K562 (cell line): ENCODE measurements around the gene PHEX. TPM values are rescaled to one million over a fixed set of nuclear protein-coding genes. Genes with fewer than 3 reads are reported as not detected.

ENCODE experiments used
- ATAC-seq: fragments of 200-7000 bp; cut with Tn5 transposase; 3 replicates; pipeline ENCODE4 v1.9.1; 2020; ENCODE audit warnings: moderate library complexity
- BruUV-seq: library from RNA; stranded (reverse); fragments of 400-500 nt; replicated peaks from 2 replicates; lab custom pipeline; 2021; lab: Mats Ljungman, UMichigan
- CTCF ChIA-PET: fragments of 300-600 bp; formaldehyde crosslinking; extraction: SDS; loops from one replicate; lab custom pipeline; 2021; ENCODE audit warnings: low intra/inter-chr PET ratio; lab: Yijun Ruan, JAX
- POLR2A ChIA-PET: fragments of 300-600, 350-650 bp; sonication (Branson Sonifier 250); formaldehyde crosslinking; extraction: SDS; loops from one replicate; lab custom pipeline; 2021; ENCODE audit warnings: antibody characterized with exemption, inconsistent platforms; lab: Yijun Ruan, JAX
- DNase-seq, 4 experiments: peaks; one replicate each; pipeline versions ENCODE4 v3.0.0 to v3.0.0-alpha.2; 2011 to 2018; ENCODE audit warnings: low spot score in 3 of 4, mixed read lengths in 3 of 4; ENCODE audit errors: extremely low read depth in 1 of 4
- FAIRE-seq: peaks from 2 replicates; lab custom pipeline; 2011; peaks lifted over from hg19 to GRCh38; lab: Jason Lieb, UNC
- H2AFZ ChIP-seq: 2 replicates; pipeline ENCODE4 v1.6.0; 2011; ENCODE audit warnings: low read depth, low read length, control low read depth, inconsistent platforms
- H3K27ac ChIP-seq: fragments of 200-600 bp; 3 replicates; pipeline ENCODE4 v1.8.0; 2011; ENCODE audit warnings: low read depth, mild to moderate bottlenecking, control low read depth, inconsistent platforms, low read length, moderate library complexity, mixed read lengths; ENCODE audit errors: extremely low read depth
- H3K27me3 ChIP-seq, 2 experiments: fragments of 300-600 bp in 1 of 2; 2 replicates in 1 of 2; 3 replicates in 1 of 2; pipeline versions ENCODE4 v1.6.0 to v1.8.0; 2011; ENCODE audit warnings: inconsistent platforms in 2 of 2, low read length in 2 of 2, mild to moderate bottlenecking in 1 of 2, mixed read lengths in 1 of 2, moderate library complexity in 1 of 2; ENCODE audit not compliant: control insufficient read depth in 2 of 2, insufficient read depth in 2 of 2
- H3K36me3 ChIP-seq: fragments of 300-600 bp; 3 replicates; pipeline ENCODE4 v1.8.0; 2011; ENCODE audit warnings: mild to moderate bottlenecking, low read length, inconsistent platforms; ENCODE audit not compliant: control insufficient read depth, insufficient read depth
- H3K4me1 ChIP-seq, 2 experiments: fragments of 200-600 bp in 1 of 2; replicated peaks in 1 of 2; 2 replicates in 1 of 2; 3 replicates in 1 of 2; pipeline versions ENCODE4 v1.5.1 to v1.8.0; 2011; ENCODE audit warnings: inconsistent platforms in 2 of 2, low read length in 2 of 2, mild to moderate bottlenecking in 1 of 2, mixed read lengths in 1 of 2, moderate library complexity in 1 of 2; ENCODE audit not compliant: control insufficient read depth in 2 of 2, insufficient read depth in 2 of 2
- H3K4me2 ChIP-seq: 2 replicates; pipeline ENCODE4 v1.6.1; 2011; ENCODE audit warnings: low read length, control low read depth, inconsistent platforms, mixed read lengths; ENCODE audit not compliant: insufficient read depth
- H3K4me3 ChIP-seq: fragments of 200-600 bp; sonication (generic), shearing (Covaris generic); 2 replicates; pipeline ENCODE4 v1.5.1; 2016; ENCODE audit warnings: control low read depth, inconsistent platforms
- H3K79me2 ChIP-seq: fragments of 200-600 bp; 3 replicates; pipeline ENCODE4 v1.8.0; 2011; ENCODE audit warnings: low read length, inconsistent platforms; ENCODE audit not compliant: control insufficient read depth, insufficient read depth
- H3K9ac ChIP-seq, 2 experiments: 2 replicates each; pipeline versions ENCODE4 v1.6.0 to v1.6.1; 2011; ENCODE audit warnings: low read depth in 2 of 2, low read length in 2 of 2, control low read depth in 1 of 2, inconsistent platforms in 1 of 2, mild to moderate bottlenecking in 1 of 2, mixed read lengths in 1 of 2; ENCODE audit not compliant: insufficient read depth in 1 of 2
- H3K9me1 ChIP-seq: one replicate; pipeline ENCODE4 v1.6.0; 2011; ENCODE audit warnings: inconsistent platforms, mild to moderate bottlenecking, low read length, moderate library complexity; ENCODE audit not compliant: control insufficient read depth, insufficient read depth
- H3K9me3 ChIP-seq: replicated peaks from 2 replicates; pipeline ENCODE4 v1.5.1; 2011; ENCODE audit warnings: low read depth, low read length, inconsistent platforms; ENCODE audit not compliant: control insufficient read depth, insufficient read depth
- H4K20me1 ChIP-seq: replicated peaks from 2 replicates; pipeline ENCODE4 v1.6.1; 2011; ENCODE audit warnings: low read length, inconsistent platforms, mixed read lengths; ENCODE audit not compliant: control insufficient read depth, insufficient read depth
- HDAC1 ChIP-seq, 2 experiments: fragments of 450-650 bp; IDR thresholded peaks; 2 replicates each; pipeline ENCODE4 v1.6.1; 2016 to 2017; ENCODE audit warnings: inconsistent platforms in 1 of 2, mild to moderate bottlenecking in 1 of 2, moderate library complexity in 1 of 2
- LARP7 ChIP-seq: fragments of 450-650 bp; IDR thresholded peaks from 2 replicates; pipeline ENCODE4 v1.6.1; 2016
- MAFF ChIP-seq: IDR thresholded peaks from 2 replicates; pipeline ENCODE4 v1.6.1; 2012; ENCODE audit warnings: low read length, improper control_type of control experiment
- PTTG1 ChIP-seq: fragments of 450-650 bp; IDR thresholded peaks from 2 replicates; pipeline ENCODE4 v1.6.1; 2016; ENCODE audit warnings: low read depth, mild to moderate bottlenecking, missing genetic modification characterization, missing compliant biosample characterization
- PURB ChIP-seq: sonication (generic); formaldehyde crosslinking; IDR thresholded peaks from 2 replicates; pipeline ENCODE4 v1.9.0; 2021; ENCODE audit warnings: low read depth, mild to moderate bottlenecking, missing genetic modification reagents
- SFPQ ChIP-seq: fragments of 200-400 bp; formaldehyde crosslinking; IDR thresholded peaks from 2 replicates; pipeline ENCODE4 v1.6.1; 2017; ENCODE audit warnings: mild to moderate bottlenecking, low read depth, low read length, moderate library complexity
- SLC30A9 ChIP-seq: fragments of 250-450 bp; sonication (Bioruptor Pico); IDR thresholded peaks from 2 replicates; pipeline ENCODE4 v1.8.0; 2022; ENCODE audit warnings: mild to moderate bottlenecking, moderate library complexity
- TBP ChIP-seq: optimal IDR thresholded peaks from 2 replicates; pipeline ENCODE3; 2011; ENCODE audit warnings: low read depth, low read length, improper control_type of control experiment
- ZHX1 ChIP-seq: fragments of 150-350 bp; conservative IDR thresholded peaks from 2 replicates; pipeline ENCODE4 v1.6.1; 2014; ENCODE audit warnings: low read length
- WGBS: fragments of 100-300 bp; shearing (Covaris generic); methylation state at CpG from one replicate; pipeline ENCODE4 v1.1.6; 2016; ENCODE audit warnings: low coverage, mixed read lengths; ENCODE audit not compliant: insufficient coverage; ENCODE audit errors: missing lambda C conversion rate; 5-methylcytosine and 5-hydroxymethylcytosine counted together
- in situ Hi-C: fragments of 300-500 bp; cut with MboI; formaldehyde crosslinking; loops from 4 replicates; pipeline ENCODE4 v1.15.0; 2018; ENCODE audit warnings: inconsistent platforms, mixed read lengths
- intact Hi-C: fragments of 100-400 bp; cut with micrococcal nuclease; formaldehyde crosslinking; loops from 2 replicates; pipeline ENCODE4 v1.14.2; 2022
- polyA plus RNA-seq, 8 experiments: library from polyadenylated mRNA; depleted of rRNA in 4 of 8; stranded (reverse) in 5 of 8; unstranded in 3 of 8; fragments of >200 nt; fragmentation: Nextera tagmentation in 2 of 8; fragmentation: Illumina TruSeq in 1 of 8; extraction: Ambion mirVana in 2 of 8; extraction: Trizol in 1 of 8; gene quantifications; 2 replicates each; pipeline versions ENCODE4 v1.2.1 to v1.2.3, GENCODE V29; 2011 to 2014; ENCODE audit warnings: inconsistent platforms in 1 of 8, missing spikeins in 1 of 8
- total RNA-seq, 7 experiments: library from RNA; depleted of rRNA in 6 of 7; stranded (reverse); fragments of >200 nt in 6 of 7; fragmentation: Illumina TruSeq in 2 of 7; extraction: Trizol in 2 of 7; gene quantifications; 2 replicates each; pipeline versions ENCODE4 v1.2.1 to v1.2.3, GENCODE V29; 2011 to 2021; ENCODE audit warnings: low replicate concordance in 1 of 7
- TF ChIP-seq, protein P1 (sequence below): sonication (generic); formaldehyde crosslinking; IDR thresholded peaks from 2 replicates; pipeline ENCODE4 v1.4.0; 2020; ENCODE audit warnings: mild to moderate bottlenecking, missing genetic modification reagents

Gene PHEX
- total and polyA plus RNA-seq, 9 of the 15 experiments (the other 6 are each of a cell fraction or from before 2014, with no cell fraction given) = 0.01 to 0.11 (median 0.04) TPM; not detected in 6

DNA sequence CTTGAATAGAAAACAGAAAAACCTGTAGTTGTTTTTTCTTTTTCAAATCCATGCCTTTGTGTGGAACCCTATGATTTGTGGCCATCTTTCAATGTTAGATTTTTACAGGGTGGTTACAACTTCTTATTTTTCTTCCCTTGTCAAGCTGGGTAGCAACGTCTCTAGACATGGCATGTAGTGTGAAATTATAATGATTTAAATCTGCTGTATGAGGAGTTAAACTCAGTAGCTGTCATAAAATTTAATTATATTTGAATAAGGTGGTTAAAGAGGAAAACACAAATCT lies 162.5 kb downstream of the PHEX start:
- FAIRE-seq (no peak), DNase-seq (no peak), ATAC-seq (no peak)
- no peaks in the 10 kb centered on the region for H3K79me2 ChIP-seq
- BruUV-seq = no TSS peak
- H3K9me3 ChIP-seq = no peaks in the 10 kb centered on the region
- intact Hi-C loops = loop anchor here (5.0 kb wide), 1 partner anchor 57 kb away; no protein-coding TSS in a partner anchor
- H3K9me1 ChIP-seq = no peaks in the 10 kb centered on the region
- H3K4me2 ChIP-seq = no peak overlapping the region
- no peaks in the 10 kb centered on the region for H3K27me3 ChIP-seq
- no peaks in the 10 kb centered on the region for H3K36me3 ChIP-seq
- no peak for TF ChIP-seq ZHX1
- no peak for TF ChIP-seq PTTG1 (tag)
- TF ChIP-seq SLC30A9 (CRISPR knock-in tag) = no peak
- no peak for TF ChIP-seq TBP
- TF ChIP-seq, protein P1, sequence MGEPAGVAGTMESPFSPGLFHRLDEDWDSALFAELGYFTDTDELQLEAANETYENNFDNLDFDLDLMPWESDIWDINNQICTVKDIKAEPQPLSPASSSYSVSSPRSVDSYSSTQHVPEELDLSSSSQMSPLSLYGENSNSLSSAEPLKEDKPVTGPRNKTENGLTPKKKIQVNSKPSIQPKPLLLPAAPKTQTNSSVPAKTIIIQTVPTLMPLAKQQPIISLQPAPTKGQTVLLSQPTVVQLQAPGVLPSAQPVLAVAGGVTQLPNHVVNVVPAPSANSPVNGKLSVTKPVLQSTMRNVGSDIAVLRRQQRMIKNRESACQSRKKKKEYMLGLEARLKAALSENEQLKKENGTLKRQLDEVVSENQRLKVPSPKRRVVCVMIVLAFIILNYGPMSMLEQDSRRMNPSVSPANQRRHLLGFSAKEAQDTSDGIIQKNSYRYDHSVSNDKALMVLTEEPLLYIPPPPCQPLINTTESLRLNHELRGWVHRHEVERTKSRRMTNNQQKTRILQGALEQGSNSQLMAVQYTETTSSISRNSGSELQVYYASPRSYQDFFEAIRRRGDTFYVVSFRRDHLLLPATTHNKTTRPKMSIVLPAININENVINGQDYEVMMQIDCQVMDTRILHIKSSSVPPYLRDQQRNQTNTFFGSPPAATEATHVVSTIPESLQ = no peak
- no peak for TF ChIP-seq HDAC1 (IDR thresholded peaks at IDR 0.05)
- no peak for TF ChIP-seq SFPQ
- no peak for TF ChIP-seq MAFF
- no peak for TF ChIP-seq LARP7
- no peak for TF ChIP-seq PURB (CRISPR knock-in tag)
- TF ChIP-seq, all 486 proteins: peak for 0
- ChIA-PET CTCF (no interaction called here), POLR2A (no interaction called here)
- no peak overlapping the region for H3K4me3 ChIP-seq
- in situ Hi-C loops = no loop called here
- H4K20me1 ChIP-seq = no peaks in the 10 kb centered on the region
- H2AFZ ChIP-seq = no peak overlapping the region
- WGBS = 0% methylated on average over 1 of the region's 1 CpG
- H3K4me1 ChIP-seq = no peaks in the 10 kb centered on the region
- H3K27ac ChIP-seq = no peak overlapping the region
- H3K9ac ChIP-seq = no peak overlapping the region
